NCI-H524 (cell line): ENCODE measurements around the gene OSBPL7.
"Not testable (repeated sequence)": the region's sequence is repeated elsewhere in the genome, so short reads cannot be mapped to it uniquely, and the experiment has no call there.

Source experiments
- DNase-seq, 2 experiments: peaks; one replicate each; lab custom pipeline; 2025; lab: John Stamatoyannopoulos, UW

Gene OSBPL7

GRCh38 chr17:47806026-47806912 is 15.3 kb downstream of the OSBPL7 start:
- DNase-seq: no peak

- DNase-seq: no peak
Observed at GRCh38 chr17:47804461-47804860, 17.1 kb downstream of the OSBPL7 start.

DNA sequence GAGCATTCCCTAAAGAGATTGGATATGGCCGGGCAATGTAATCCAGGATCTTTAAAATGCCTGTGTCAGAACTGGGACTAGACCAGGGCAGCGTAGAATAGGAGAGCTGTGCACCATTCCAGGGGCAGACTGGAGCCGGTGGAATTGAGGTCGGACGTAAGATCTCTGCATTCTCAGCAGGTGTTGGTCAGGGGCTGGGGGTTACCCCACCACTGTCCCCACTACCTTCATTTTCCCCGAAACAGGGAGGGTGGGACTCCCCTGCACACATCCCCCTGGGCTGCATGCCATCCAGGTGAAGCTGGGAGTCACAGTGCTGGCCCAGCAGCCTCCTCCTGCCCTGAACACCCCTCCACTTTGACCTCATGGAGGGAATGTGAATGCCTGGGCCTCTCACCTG is 17.8 kb downstream of the OSBPL7 start:
- no peak for DNase-seq

- DNase-seq: no peak
Observed at GRCh38 chr17:47803201-47803600, 18.4 kb downstream of the OSBPL7 start.

DNA sequence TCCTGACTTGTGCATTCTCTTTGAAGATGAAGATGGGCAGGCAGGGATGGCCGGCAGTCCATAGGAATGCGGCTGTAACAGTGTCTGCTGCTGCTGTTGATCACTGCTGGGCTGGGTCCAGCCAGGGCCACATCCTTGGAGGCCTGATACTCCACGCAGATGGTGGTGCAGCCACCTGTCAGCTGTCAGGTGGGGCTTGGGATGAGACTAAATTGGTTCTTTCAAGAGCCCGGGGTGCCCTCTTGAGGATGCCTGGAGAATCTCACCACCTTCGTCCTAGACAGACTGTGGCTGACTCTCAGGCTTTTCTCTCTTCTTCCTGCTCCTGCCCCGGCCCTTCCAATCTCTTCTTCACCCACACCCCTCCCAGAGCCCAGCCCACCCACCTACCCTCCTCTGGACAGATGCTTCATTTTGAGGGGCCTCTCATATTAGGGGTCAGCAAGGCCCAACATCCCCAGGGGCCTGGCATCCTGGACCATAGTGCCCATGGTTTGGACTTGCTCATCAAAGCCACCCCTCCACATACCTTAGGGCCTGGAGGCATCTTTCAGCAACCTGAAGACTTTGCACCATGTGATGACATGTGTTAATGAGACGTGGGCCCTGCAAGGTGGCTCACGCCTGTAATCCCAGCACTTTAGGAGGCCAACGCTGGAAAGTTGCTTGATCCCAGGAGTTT is 19.1 kb downstream of the OSBPL7 start:
- DNase-seq: peak; percentile 84 to 94

DNA sequence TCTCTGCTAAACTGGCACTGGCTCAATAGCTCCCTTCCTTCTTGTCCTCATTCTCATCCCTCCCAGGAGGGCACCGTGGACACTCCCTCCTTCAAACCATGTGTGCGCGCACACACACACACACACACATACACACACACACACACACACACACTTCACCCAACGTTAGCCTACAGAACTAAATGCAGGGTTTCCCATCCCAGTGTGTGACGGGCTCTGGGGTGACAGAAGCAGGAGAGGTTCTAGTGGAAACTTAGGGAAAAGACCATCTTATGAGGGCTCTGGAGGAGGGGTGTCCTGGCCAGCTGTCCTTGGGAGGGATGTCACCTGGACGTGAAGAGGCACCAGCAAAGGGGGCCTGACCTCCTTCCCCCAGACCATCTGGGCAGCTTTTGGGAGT is 19.7 kb downstream of the OSBPL7 start:
- no peak for DNase-seq

DNA sequence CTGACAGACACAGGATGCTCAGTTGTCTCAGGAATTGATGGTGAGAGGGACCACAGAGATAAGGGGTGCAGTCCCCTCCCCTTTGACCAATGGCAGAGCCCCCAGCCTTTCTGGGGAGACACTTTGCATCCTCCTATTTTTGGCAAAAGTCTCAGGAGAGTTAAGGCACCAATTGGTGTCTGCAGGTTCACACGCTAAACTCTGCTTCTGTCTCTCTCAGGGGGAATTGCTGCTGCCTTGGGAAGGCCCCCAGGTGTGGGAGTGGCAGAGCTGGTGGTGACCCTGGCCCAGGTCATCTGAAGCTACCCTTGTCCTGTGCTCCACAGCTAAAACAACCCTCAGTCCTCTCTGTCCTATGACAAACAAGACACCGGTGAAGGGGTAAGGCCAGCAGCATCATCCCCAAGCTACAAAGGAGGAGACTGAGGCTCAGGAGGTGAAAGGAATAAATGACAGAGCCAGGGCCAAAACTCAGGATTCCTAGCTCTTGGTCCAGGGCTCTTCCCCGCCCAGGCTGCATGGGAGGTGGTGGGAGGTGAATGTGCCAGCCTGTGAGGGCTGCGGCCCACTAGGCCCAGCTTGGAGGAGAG is 20.3 kb downstream of the OSBPL7 start:
- no peak for DNase-seq

DNA sequence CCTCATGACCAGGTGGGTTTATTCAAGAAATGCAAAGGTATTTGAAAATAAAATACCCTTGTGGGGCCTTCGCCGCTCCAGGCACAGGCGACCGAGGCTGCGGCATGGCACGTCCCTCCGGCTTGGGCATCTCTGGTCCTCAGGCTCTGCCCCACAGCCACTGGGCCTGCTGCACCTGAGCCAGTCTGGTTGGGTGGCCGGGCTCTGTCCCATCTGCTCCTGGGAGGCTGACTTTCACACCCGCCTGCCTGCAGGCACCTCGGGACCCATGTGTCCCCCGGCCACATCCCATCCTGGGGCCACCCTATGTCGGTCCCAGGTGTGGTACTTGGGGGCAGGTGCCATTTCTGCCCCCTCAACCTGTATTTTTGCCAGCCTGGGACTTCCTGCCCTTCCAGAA is 20.9 kb downstream of the OSBPL7 start:
- no peak for DNase-seq

GRCh38 chr17:47797797-47798196 is 23.8 kb downstream of the OSBPL7 start:
- no peak for DNase-seq

GRCh38 chr17:47792979-47793378 is 28.6 kb downstream of the OSBPL7 start:
- no peak for DNase-seq

- DNase-seq: no peak
Observed at GRCh38 chr17:47792457-47792856, 29.1 kb downstream of the OSBPL7 start.

DNA sequence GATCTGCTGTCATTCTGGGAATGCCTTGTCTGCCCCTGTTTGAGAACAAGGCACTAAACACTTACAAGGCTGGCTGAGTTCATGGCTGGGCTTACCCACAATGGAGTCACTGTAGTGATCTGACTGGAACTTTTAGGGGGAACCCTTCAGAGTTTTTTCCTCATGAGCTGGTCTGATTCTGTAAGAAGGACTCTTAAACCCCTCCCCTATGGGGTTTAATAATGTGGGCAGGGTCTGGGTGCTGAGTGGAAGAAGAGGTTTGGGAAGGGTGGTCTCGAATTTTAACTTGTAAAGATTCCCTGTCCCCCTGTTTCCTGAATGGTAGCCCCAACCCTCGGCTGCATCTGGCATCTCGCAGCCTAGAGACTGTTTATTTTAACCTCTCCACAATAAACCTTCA is 30.6 kb downstream of the OSBPL7 start:
- DNase-seq: no peak

DNA sequence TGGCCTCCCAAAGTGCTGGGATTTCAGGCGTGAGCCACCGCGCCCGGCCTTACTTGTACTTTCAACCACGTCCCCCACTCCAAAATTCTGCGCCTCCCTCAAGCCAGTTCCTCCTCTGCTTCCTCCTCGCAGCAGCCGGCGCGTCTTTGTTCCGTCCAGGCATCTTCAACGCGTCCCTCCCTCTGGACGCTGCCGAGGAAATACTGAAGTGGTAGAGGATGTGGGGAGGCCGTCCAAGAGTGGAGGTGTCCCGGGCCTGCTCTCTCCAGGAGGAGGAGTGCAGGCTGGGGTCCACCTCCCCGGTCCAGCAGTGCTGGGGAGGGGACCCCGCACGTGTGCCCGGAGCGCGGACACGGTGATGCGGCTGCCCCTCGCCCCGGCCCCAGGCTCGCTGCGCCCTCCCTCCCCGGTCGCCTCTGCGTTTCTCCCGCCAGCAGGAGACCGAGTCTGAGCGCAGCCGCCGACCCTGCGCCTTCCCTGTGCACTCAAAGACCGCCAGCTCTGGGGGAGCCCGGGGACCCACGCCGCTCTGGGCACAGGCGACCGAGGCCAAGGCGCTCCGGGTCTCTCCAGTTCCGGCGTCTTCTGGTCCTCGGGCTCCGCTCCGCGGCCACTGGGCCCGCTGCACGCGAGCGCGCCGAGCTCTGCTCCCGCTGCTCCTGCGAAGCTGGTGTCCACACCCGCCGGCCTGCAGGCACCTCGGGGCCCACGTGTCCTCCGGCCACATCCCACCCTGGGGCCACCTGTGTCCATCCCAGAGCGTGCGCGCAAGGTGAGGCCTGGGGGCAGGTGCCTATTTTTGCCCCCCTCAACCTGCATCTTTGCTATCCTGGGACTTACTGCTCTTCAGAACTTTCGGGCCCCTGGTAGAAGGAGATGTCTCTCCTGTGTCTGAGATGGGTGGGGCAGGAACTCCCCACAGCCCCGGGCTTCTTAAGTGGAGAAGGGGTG is 31.7 kb downstream of the OSBPL7 start:
- peak; percentile 76 to 86 for DNase-seq

DNA sequence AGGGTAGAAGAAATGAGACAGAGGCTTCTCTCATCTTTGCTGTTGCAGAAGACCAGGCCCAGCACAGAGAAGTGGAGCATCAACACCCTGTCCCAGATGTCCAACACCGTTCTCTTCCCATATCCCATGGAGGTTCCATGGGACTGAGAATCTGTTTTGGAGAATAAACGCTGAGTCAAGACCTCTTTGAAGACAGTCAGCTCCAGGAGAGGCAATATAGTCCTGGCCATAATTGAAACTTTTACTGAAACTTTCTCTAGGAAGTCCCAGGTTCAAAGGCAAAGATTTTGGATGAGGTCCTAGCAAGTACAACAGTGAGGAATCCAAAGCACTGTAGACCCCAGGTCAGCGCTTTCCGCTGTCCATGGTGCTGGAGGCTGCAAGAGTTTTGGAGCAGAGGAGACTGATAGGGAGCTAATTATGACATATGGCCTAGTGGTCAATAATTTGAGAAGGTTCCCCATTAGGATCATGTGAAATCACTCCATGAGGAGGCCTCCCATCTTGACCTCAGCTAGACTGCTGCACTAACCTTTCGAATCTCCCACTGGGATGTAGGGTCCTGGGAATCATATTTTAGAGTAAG is 36.0 kb downstream of the OSBPL7 start:
- DNase-seq: no peak

DNA sequence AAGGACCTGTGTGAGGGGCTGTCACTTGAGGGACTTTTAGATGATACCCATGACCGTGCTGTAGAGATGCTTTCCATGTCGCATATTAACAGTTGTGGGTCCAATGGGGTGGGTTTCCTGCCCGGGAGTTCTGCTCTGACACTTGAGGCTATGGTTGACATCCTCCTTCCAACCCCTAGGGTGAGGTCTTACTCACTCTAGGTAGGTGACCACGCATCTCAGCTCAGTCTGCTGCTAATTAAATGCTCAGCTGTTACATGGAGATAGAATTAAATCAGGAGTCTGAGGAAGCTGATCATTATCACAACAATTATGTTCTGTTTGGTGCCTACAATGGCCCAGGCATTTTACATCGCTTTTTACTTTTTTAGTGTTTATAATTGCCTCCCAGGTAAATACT is 40.2 kb downstream of the OSBPL7 start:
- no peak for DNase-seq

DNA sequence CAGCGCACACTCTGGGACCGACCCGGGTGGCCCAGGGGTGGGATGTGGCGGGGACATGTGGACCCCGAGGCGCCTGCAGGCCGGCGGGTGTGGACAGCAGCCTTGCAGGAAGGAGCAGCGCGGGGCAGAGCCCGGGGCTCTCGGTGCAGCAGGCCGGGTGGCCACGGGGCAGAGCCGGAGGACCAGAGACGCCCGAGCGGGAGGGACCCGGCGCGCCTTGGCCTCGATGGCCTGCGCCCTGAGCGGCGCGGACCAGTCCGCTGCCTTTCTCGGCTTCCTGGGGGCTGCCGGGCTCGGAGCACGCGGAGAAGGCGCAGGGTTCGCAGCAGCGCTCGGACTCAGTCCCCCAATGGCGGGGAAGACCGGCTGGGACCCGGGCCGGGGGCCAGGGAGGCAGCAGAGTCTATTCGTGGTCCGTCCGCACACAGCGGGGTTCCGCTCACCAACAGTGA is 43.4 kb downstream of the OSBPL7 start:
- DNase-seq: no peak

DNA sequence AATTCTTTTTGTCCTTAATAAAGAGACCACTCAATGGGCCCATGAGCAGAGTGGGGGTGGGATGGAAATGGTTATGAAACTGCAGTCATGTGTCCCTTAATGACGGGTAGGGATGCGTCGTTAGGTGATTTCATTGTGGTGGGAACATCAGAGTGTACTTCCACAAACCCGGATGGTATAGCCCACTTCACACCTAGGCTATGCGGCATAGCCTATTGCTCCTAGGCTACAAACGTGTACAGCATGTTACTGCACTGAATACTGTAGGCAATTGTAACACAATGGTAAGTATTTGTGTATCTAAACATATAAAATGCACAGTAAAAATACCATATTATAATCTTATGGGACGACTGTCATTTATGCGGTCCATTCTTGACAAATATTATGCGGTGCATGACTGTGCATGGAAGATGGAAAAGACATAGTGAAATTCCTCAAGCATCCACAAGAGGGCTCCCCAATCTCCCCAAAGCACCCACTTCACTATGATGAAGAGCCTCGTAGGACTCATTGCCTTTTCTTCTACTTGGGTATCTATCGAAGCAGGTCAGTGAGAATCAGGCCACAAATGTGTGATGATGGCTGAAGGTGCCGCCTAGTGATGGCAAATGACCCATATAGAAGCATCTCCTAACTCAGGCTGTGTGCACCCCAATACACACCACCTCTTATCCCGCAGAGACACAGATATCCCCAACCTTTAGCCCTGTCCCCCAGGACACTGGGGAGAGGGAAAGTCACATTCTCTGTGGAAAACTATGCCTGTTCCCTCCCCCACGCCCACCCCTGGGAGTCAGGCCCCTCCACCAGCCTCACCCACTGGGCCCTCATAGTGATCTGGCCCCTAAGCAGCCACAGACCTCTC is 45.0 kb downstream of the OSBPL7 start:
- DNase-seq: peak; percentile 54 to 69

- no peak for DNase-seq
Observed at GRCh38 chr17:47774987-47775580, 46.5 kb downstream of the OSBPL7 start.

GRCh38 chr17:47774331-47774730 is 47.3 kb downstream of the OSBPL7 start:
- no peak for DNase-seq

DNA sequence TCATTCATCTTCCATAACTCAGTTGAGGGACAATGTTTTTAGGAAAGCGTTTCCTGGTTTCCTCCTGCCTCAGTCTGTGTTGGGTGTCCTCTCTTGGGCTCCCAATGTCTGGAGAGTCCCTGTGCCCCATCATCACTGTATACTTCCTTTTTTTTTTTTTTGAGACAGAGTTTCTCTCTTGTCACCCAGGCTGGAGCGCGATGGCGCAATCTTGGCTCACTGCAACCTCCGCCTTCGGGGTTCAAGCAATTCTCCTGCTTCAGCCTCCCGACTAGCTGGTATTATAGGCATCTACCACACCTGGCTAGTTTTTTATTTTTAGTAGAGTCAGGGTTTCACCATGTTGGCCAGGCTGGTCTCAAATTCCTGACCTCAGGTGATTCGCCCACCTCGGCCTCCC is 47.9 kb downstream of the OSBPL7 start:
- DNase-seq: not testable (repeated sequence)
